ENCODE data around the gene ZCRB1. TPM values are rescaled to one million over a fixed set of nuclear protein-coding genes. Genes with fewer than 3 reads are reported as not detected.

ZCRB1 gene
- total and polyA plus RNA-seq, 2 of the 4 experiments (the other 2 are of a cell fraction): 19.7 to 28.1 TPM

DNA sequence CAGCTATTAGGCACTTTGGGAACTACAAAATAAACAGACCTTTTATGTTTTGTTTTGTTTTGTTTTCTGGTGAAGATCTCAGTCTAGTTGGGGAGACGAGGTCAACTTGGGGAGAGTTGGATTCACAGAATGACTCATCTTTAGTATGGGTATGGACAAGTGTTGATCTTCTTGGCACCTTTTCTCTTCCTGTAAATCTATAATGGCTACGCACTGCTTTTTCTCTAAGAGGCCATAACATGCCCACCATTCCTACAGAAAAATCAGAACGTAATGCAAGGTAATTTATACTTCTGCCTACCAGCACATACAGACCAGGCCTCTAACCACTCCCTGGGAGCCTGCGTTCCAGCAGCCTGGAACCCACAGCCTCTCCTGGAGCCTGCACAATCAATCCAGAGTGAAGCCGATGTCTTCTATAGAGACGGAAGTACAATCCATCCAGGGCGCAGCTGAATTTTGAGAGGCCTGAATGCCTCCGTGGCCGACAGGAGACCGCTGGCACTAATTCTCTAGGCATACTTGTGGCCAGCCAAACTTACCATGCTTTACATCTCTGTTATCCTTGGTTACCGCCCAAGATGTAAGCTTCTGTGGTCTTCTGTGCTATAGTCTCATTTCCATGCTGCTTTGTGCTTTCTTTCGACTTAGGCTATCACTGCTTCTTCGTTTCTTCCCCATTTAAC, 790 bp upstream of the ZCRB1 start:
- TF ChIP-seq MAZ (IDR thresholded peaks at IDR 0.05; ENCODE audit: borderline replicate concordance, low read depth, low read length): no peak
- TF ChIP-seq CEBPB (IDR thresholded peaks at IDR 0.05; ENCODE audit: low read depth, low read length): no peak
- peak; percentile 23; the same call in 1 of the 2 replicates for TF ChIP-seq MXI1 (IDR thresholded peaks at IDR 0.05; ENCODE audit: borderline replicate concordance, low read depth, low read length)
- TF ChIP-seq CHD1 (IDR thresholded peaks at IDR 0.05; ENCODE audit: low read depth, low read length): no peak
- TF ChIP-seq NFE2L2 (IDR thresholded peaks at IDR 0.05; ENCODE audit: low read depth, low read length): no peak
- Histone ChIP-seq H3K79me1 (ENCODE audit: low read depth in 1 of 2, low read length in 2 of 2) (peaks cover 16 to 41% of the 10 kb centered on the region in 2 experiments; a peak in 3 of 4 replicates), H2AK9ac (replicated peaks; ENCODE audit: low read depth, low read length, poor library complexity) (peak overlapping the region; percentile 44), H3K14ac (replicated peaks; ENCODE audit: low read depth, low read length) (peak overlapping the region; percentile 85; the same call in 1 of the 2 replicates), H3K9me3 (ENCODE audit: control insufficient read depth, insufficient read depth, low read length) (no peaks in the 10 kb centered on the region), H3K4me1 (ENCODE audit: control insufficient read depth, insufficient read depth, low read length) (peaks cover 2% of the 10 kb centered on the region; the same call in 1 of the 2 replicates), H3K4me3 (ENCODE audit: insufficient read depth, low read depth, low read length) (peak overlapping the region; percentile 97), H4K5ac (ENCODE audit: low read depth, low read length) (peak overlapping the region; percentile 80), H4K8ac (ENCODE audit: low read depth in 2 of 2, low read length in 2 of 2) (peak overlapping the region; percentile 86 to 99), H3K4ac (ENCODE audit: low read depth, low read length) (peak overlapping the region; percentile 72; the same call in 1 of the 2 replicates), H3K27me3 (ENCODE audit: control insufficient read depth, insufficient read depth, low read length) (no peaks in the 10 kb centered on the region), H3K4me2 (ENCODE audit: low read depth, low read length) (peak overlapping the region; percentile 98), H2AK5ac (ENCODE audit: low read depth, low read length) (no peak overlapping the region; the same call in 1 of the 2 replicates), H3K9ac (ENCODE audit: low read depth, low read length) (peak overlapping the region; percentile 90), H3K27ac (ENCODE audit: insufficient read depth, low read length) (peak overlapping the region; percentile 72), H2BK15ac (ENCODE audit: low read depth, low read length) (no peak overlapping the region), H3K56ac (ENCODE audit: extremely low read depth, insufficient read depth, low read length) (peak overlapping the region; percentile 77), H3K23ac (ENCODE audit: low read depth, low read length) (peak overlapping the region; percentile 86), H3K9me1 (ENCODE audit: insufficient read depth, low read length) (peaks cover 6% of the 10 kb centered on the region; the same call in 1 of the 2 replicates), H2BK5ac (ENCODE audit: low read depth, low read length, poor library complexity, severe bottlenecking) (peak overlapping the region; percentile 53), H3K36me3 (ENCODE audit: control insufficient read depth, insufficient read depth, low read length) (peaks cover 3% of the 10 kb centered on the region; the same call in 1 of the 2 replicates), H4K91ac (ENCODE audit: insufficient read depth, low read depth, low read length) (no peak overlapping the region; the same call in 1 of the 2 replicates), H2AFZ (replicated peaks; ENCODE audit: low read length, poor library complexity) (peak overlapping the region; percentile 92), H2BK20ac (ENCODE audit: low read depth, low read length) (no peak overlapping the region), H4K20me1 (ENCODE audit: insufficient read depth, low read length) (peaks cover 13% of the 10 kb centered on the region; the same call in 1 of the 2 replicates), H3K18ac (ENCODE audit: low read depth, low read length) (no peak overlapping the region), H2BK120ac (ENCODE audit: low read depth, low read length) (no peak overlapping the region)
- ChIA-PET POLR2A (ENCODE audit: unreplicated experiment) (no interaction called here), CTCF (no interaction called here)
- in situ Hi-C loops (cut with MboI; ENCODE audit: low sequenced_read_pairs) (loop anchor here (5.0 to 25.0 kb wide), 3 partner anchors 92 to 961 kb away; partner anchors contain the start of gene YAF2), intact Hi-C loops (cut with micrococcal nuclease) (loop anchor here (2.0 kb wide), 2 partner anchors 88 to 956 kb away; partner anchors contain the start of gene YAF2), dilution Hi-C loops (cut with HindIII; ENCODE audit: low sequenced_read_pairs, unreplicated experiment) (no loop called here)
- DNase-seq (peak; percentile 27), ATAC-seq (ENCODE audit: low read depth) (peak; percentile 25)
- 27% methylated on average over 9 of the region's 13 CpGs; no CpG with 5 or more reads in 1 of the 2 experiments for WGBS, 2 experiments (ENCODE audit: extremely low coverage in 2 of 2, insufficient read length in 1 of 2)
- no TSS peak for BruUV-seq (replicated peaks)

Data from IMR-90 (cell line).